ENCODE measurements around the gene ZNF365.

DNA sequence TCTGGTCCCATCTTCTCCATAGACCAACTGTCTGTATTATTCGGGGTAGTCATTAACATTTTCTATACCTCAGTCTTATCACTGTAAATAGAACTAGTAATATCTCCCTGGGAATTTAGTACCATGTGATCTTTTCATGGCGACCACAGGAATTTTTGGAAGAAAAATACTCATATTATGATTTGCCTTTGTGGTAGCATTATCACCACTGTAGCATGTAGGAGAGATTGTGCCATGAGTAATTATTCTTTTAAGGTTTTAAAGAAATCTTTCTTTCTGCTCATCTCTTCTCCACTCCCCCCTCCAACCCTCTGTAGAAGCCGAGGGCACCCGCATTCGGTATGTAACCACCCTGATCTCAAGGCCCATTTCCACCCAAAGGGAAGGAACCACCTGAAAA, 25.0 kb downstream of the ZNF365 start:
- TF ChIP-seq, protein P1, sequence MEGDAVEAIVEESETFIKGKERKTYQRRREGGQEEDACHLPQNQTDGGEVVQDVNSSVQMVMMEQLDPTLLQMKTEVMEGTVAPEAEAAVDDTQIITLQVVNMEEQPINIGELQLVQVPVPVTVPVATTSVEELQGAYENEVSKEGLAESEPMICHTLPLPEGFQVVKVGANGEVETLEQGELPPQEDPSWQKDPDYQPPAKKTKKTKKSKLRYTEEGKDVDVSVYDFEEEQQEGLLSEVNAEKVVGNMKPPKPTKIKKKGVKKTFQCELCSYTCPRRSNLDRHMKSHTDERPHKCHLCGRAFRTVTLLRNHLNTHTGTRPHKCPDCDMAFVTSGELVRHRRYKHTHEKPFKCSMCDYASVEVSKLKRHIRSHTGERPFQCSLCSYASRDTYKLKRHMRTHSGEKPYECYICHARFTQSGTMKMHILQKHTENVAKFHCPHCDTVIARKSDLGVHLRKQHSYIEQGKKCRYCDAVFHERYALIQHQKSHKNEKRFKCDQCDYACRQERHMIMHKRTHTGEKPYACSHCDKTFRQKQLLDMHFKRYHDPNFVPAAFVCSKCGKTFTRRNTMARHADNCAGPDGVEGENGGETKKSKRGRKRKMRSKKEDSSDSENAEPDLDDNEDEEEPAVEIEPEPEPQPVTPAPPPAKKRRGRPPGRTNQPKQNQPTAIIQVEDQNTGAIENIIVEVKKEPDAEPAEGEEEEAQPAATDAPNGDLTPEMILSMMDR (IDR thresholded peaks at IDR 0.05), result no peak
- TF ChIP-seq POLR2A (IDR thresholded peaks at IDR 0.05), result no peak

Measured in tibial nerve (tissue), 3 donors.